OCI-LY1 (cell line): ENCODE data around the gene PMM1.

Experiments
- H2AFZ ChIP-seq: fragments of 200-600 bp; sonication (generic), shearing (Covaris generic); 2 replicates; pipeline ENCODE4 v1.6.0; 2014; ENCODE audit warnings: antibody characterized with exemption, mild to moderate bottlenecking, low read length
- H3F3A ChIP-seq: fragments of 200-600 bp; sonication (generic), shearing (Covaris generic); 2 replicates; pipeline ENCODE4 v1.6.0; 2014; ENCODE audit warnings: mild to moderate bottlenecking, antibody characterized with exemption, low read length, moderate library complexity; ENCODE audit not compliant: insufficient read depth
- H3K27ac ChIP-seq: fragments of 200-600 bp; sonication (generic); 2 replicates; pipeline ENCODE4 v1.5.1; 2014; ENCODE audit warnings: low read length, mixed run types, mild to moderate bottlenecking, low read depth; ENCODE audit not compliant: poor library complexity, severe bottlenecking
- H3K27me3 ChIP-seq: fragments of 200-600 bp; sonication (generic); 2 replicates; pipeline ENCODE4 v1.6.0; 2014; ENCODE audit warnings: antibody characterized with exemption, mild to moderate bottlenecking, low read length, moderate library complexity; ENCODE audit not compliant: insufficient read depth
- H3K36me3 ChIP-seq: fragments of 200-600 bp; sonication (generic); 2 replicates; pipeline ENCODE4 v1.6.1; 2014; ENCODE audit warnings: mild to moderate bottlenecking, antibody characterized with exemption, low read length, moderate library complexity, mixed read lengths; ENCODE audit not compliant: insufficient read depth
- H3K4me1 ChIP-seq: fragments of 200-600 bp; sonication (generic); 2 replicates; pipeline ENCODE4 v1.5.1; 2014; ENCODE audit warnings: mild to moderate bottlenecking, low read length, moderate library complexity; ENCODE audit not compliant: insufficient read depth, severe bottlenecking
- H3K4me2 ChIP-seq: fragments of 200-600 bp; sonication (generic), shearing (Covaris generic); 2 replicates; pipeline ENCODE4 v1.6.1; 2014; ENCODE audit warnings: low read length
- H3K4me3 ChIP-seq: fragments of 200-600 bp; sonication (generic); 2 replicates; pipeline ENCODE4 v1.5.1; 2014; ENCODE audit warnings: low read length, low read depth, mild to moderate bottlenecking, mixed read lengths; ENCODE audit not compliant: poor library complexity, severe bottlenecking
- H3K79me2 ChIP-seq: fragments of 200-600 bp; shearing (Covaris generic); 2 replicates; pipeline ENCODE4 v1.6.1; 2016; ENCODE audit warnings: mixed run types, low read length, mixed read lengths; ENCODE audit not compliant: insufficient read depth
- H3K9ac ChIP-seq: fragments of 200-600 bp; sonication (generic), shearing (Covaris generic); 2 replicates; pipeline ENCODE4 v1.6.1; 2014; ENCODE audit warnings: mild to moderate bottlenecking, low read length, mixed read lengths
- H3K9me2 ChIP-seq: fragments of 200-600 bp; sonication (generic), shearing (Covaris generic); 2 replicates; pipeline ENCODE4 v1.6.1; 2014; ENCODE audit warnings: low read depth, mild to moderate bottlenecking, low read length, mixed read lengths
- H3K9me3 ChIP-seq: fragments of 200-600 bp; shearing (Covaris generic); 2 replicates; pipeline ENCODE4 v1.6.1; 2014; ENCODE audit warnings: low read length, mixed read lengths
- H4K20me1 ChIP-seq: fragments of 200-600 bp; sonication (generic), shearing (Covaris generic); 2 replicates; pipeline ENCODE4 v1.6.0; 2016; ENCODE audit warnings: mild to moderate bottlenecking, low read length; ENCODE audit not compliant: insufficient read depth
- CTCF ChIP-seq: fragments of 200-600 bp; sonication (generic), shearing (Covaris generic); IDR thresholded peaks from 2 replicates; pipeline ENCODE4 v1.5.1; 2017; ENCODE audit warnings: mild to moderate bottlenecking, antibody characterized with exemption, low read length, moderate library complexity, mixed read lengths
- EZH2 ChIP-seq: fragments of 200-600 bp; sonication (generic), shearing (Covaris generic); IDR thresholded peaks from 2 replicates; pipeline ENCODE4 v1.8.0; 2017; ENCODE audit warnings: borderline replicate concordance, mixed run types, mild to moderate bottlenecking, antibody characterized with exemption, low read length, moderate library complexity, mixed read lengths

The PMM1 gene

DNA sequence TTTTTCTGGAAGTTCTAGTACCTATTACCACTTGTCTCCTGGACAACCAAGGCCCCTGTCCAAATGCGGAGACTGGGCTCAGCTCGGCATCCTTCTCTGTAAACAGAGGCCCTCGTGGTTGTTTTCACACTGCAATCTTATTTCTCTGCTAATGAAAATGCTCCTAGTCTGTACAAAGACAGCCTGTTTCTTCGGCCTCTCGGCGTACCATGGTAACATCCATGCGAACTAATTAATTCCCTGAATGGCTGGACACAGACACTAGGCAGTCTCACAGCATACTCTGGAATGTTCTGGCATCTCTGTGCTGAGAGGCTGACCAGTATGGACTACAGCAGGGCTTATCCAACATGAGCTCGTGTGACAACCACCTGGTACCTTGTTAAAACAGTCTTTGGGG lies 51.1 kb downstream of the PMM1 start:
- Histone ChIP-seq H3K36me3 (peaks cover 43% of the 10 kb centered on the region), H3F3A (no peaks in the 10 kb centered on the region), H4K20me1 (no peaks in the 10 kb centered on the region), H3K9me2 (no peaks in the 10 kb centered on the region), H3K9me3 (no peaks in the 10 kb centered on the region), H3K27ac (no peak overlapping the region), H3K4me3 (no peak overlapping the region), H3K27me3 (no peaks in the 10 kb centered on the region), H3K4me2 (no peak overlapping the region), H3K79me2 (peaks cover 19% of the 10 kb centered on the region), H2AFZ (no peak overlapping the region), H3K9ac (no peak overlapping the region), H3K4me1 (peaks cover 27% of the 10 kb centered on the region)
- TF ChIP-seq EZH2 (no peak), CTCF (no peak)

GRCh38 chr22:41537203-41537602 lies 52.4 kb downstream of the PMM1 start:
- H4K20me1 ChIP-seq, result no peaks in the 10 kb centered on the region
- H3K9me2 ChIP-seq, result no peaks in the 10 kb centered on the region
- H3K36me3 ChIP-seq, result peaks cover 52% of the 10 kb centered on the region
- no peaks in the 10 kb centered on the region for H3K27me3 ChIP-seq
- no peaks in the 10 kb centered on the region for H3F3A ChIP-seq
- H2AFZ ChIP-seq, result no peak overlapping the region
- no peak overlapping the region for H3K27ac ChIP-seq
- no peak overlapping the region for H3K9ac ChIP-seq
- no peak overlapping the region for H3K4me3 ChIP-seq
- peaks cover 6% of the 10 kb centered on the region; the same call in 1 of the 2 replicates for H3K79me2 ChIP-seq
- H3K4me2 ChIP-seq, result no peak overlapping the region
- no peak for TF ChIP-seq CTCF
- TF ChIP-seq EZH2, result no peak
- H3K9me3 ChIP-seq, result no peaks in the 10 kb centered on the region
- peaks cover 14% of the 10 kb centered on the region for H3K4me1 ChIP-seq

- H3K9me2 ChIP-seq, result no peaks in the 10 kb centered on the region
- H3K79me2 ChIP-seq, result no peaks in the 10 kb centered on the region
- H4K20me1 ChIP-seq, result no peaks in the 10 kb centered on the region
- H2AFZ ChIP-seq, result no peak overlapping the region
- no peak overlapping the region for H3K4me2 ChIP-seq
- H3K36me3 ChIP-seq, result peaks cover 71% of the 10 kb centered on the region
- H3K9ac ChIP-seq, result no peak overlapping the region
- no peak overlapping the region for H3K27ac ChIP-seq
- TF ChIP-seq CTCF (no peak), EZH2 (no peak)
- no peak overlapping the region for H3K4me3 ChIP-seq
- H3K9me3 ChIP-seq, result no peaks in the 10 kb centered on the region
- no peaks in the 10 kb centered on the region for H3K27me3 ChIP-seq
- H3F3A ChIP-seq, result no peaks in the 10 kb centered on the region
- no peaks in the 10 kb centered on the region for H3K4me1 ChIP-seq
These were observed 54.4 kb downstream of the PMM1 start for GRCh38 chr22:41535244-41535643.
